GM10847 (cell line): Measurements from ENCODE around the gene TMEM132D.

Experiments
- POLR2A ChIP-seq: IDR thresholded peaks from 2 replicates; pipeline ENCODE4 v1.6.1; 2011; ENCODE audit not compliant: insufficient read length; ENCODE audit errors: extremely low read depth

Gene TMEM132D

GRCh38 chr12:129097451-129097850 is 806.4 kb downstream of the TMEM132D start:
- TF ChIP-seq POLR2A = no peak

- no peak for TF ChIP-seq POLR2A
These were observed 806.9 kb downstream of the TMEM132D start for GRCh38 chr12:129096968-129097367.

- TF ChIP-seq POLR2A = no peak
These were observed 807.6 kb downstream of the TMEM132D start for GRCh38 chr12:129096184-129096583.

- TF ChIP-seq POLR2A = no peak
These were observed 814.2 kb downstream of the TMEM132D start for GRCh38 chr12:129089576-129089975.

GRCh38 chr12:129084875-129085826 is 818.7 kb downstream of the TMEM132D start:
- no peak for TF ChIP-seq POLR2A

- no peak for TF ChIP-seq POLR2A
These were observed 820.5 kb downstream of the TMEM132D start for GRCh38 chr12:129083121-129083840.

- no peak for TF ChIP-seq POLR2A
These were observed 821.4 kb downstream of the TMEM132D start for GRCh38 chr12:129082441-129082840.

- no peak for TF ChIP-seq POLR2A
These were observed 822.0 kb downstream of the TMEM132D start for GRCh38 chr12:129081755-129082250.

GRCh38 chr12:129080821-129081220 is 823.0 kb downstream of the TMEM132D start:
- TF ChIP-seq POLR2A = no peak

GRCh38 chr12:129080391-129080790 is 823.4 kb downstream of the TMEM132D start:
- TF ChIP-seq POLR2A = no peak

GRCh38 chr12:129079719-129080118 is 824.1 kb downstream of the TMEM132D start:
- TF ChIP-seq POLR2A = no peak

- TF ChIP-seq POLR2A = no peak
These were observed 827.1 kb downstream of the TMEM132D start for GRCh38 chr12:129076441-129077320.

GRCh38 chr12:129075460-129076208 is 828.2 kb downstream of the TMEM132D start:
- TF ChIP-seq POLR2A = no peak

GRCh38 chr12:129074379-129074778 is 829.4 kb downstream of the TMEM132D start:
- no peak for TF ChIP-seq POLR2A

GRCh38 chr12:129073157-129073915 is 830.5 kb downstream of the TMEM132D start:
- TF ChIP-seq POLR2A = no peak
